ENCODE data around the gene SMCO1.
"Not testable (repeated sequence)": the region's sequence is repeated elsewhere in the genome, so short reads cannot be mapped to it uniquely, and the experiment has no call there.

DNA sequence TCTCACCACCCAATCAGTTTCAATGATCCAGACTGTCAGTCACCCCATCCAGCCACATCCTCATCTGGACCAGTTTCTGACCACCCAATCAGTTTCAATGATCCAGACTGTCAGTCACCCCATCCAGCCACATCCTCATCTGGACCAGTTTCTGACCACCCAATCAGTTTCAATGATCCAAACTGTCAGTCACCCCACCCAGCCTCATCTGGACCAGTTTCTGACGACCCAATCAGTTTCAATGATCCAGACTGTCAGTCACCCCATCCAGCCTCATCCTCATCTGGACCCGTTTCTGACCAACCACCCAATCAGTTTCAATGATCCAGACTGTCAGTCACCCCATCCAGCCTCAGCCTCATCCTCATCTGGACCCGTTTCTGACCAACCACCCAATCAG lies 45.0 kb downstream of the SMCO1 start:
- not testable (repeated sequence) for TF ChIP-seq SUZ12 (IDR thresholded peaks at IDR 0.05; ENCODE audit: extremely low read depth, insufficient read depth, insufficient read length); ZNF274 (IDR thresholded peaks at IDR 0.05; ENCODE audit: low read depth, low read length); YY1 (IDR thresholded peaks at IDR 0.05; ENCODE audit: insufficient read depth, insufficient read length)
